Measurements from ENCODE around the gene SMC1B.
"Not testable (repeated sequence)": the region's sequence is repeated elsewhere in the genome, so short reads cannot be mapped to it uniquely, and the experiment has no call there.

Gene SMC1B

GRCh38 chr22:45376703-45377102 lies 36.7 kb downstream of the SMC1B start:
- no peak overlapping the region for H3K4me3 ChIP-seq (ENCODE audit: extremely low read depth, insufficient read depth, low read length, poor library complexity, severe bottlenecking)
- H3K27ac ChIP-seq (ENCODE audit: low read depth, low read length, severe bottlenecking) = no peak overlapping the region
- WGBS, 2 experiments (ENCODE audit: insufficient coverage in 2 of 2) = 83% methylated on average over 1 of the region's 1 CpG; no CpG with 5 or more reads in 1 of the 2 experiments
- no peaks in the 10 kb centered on the region for H3K36me3 ChIP-seq (ENCODE audit: control insufficient read depth, insufficient read depth, low read length)
- H3K4me1 ChIP-seq (ENCODE audit: control insufficient read depth, insufficient read depth, low read length, poor library complexity, severe bottlenecking) = no peaks in the 10 kb centered on the region
- peaks cover 7% of the 10 kb centered on the region for H3K9me3 ChIP-seq (ENCODE audit: control insufficient read depth, low read length)

GRCh38 chr22:45376009-45376408 lies 37.4 kb downstream of the SMC1B start:
- no peak overlapping the region for H3K4me3 ChIP-seq (ENCODE audit: extremely low read depth, insufficient read depth, low read length, poor library complexity, severe bottlenecking)
- H3K4me1 ChIP-seq (ENCODE audit: control insufficient read depth, insufficient read depth, low read length, poor library complexity, severe bottlenecking) = no peaks in the 10 kb centered on the region
- WGBS, 2 experiments (ENCODE audit: insufficient coverage in 2 of 2) = no CpG with 5 or more reads among the region's 3 CpGs
- H3K27ac ChIP-seq (ENCODE audit: low read depth, low read length, severe bottlenecking) = no peak overlapping the region
- peaks cover 7% of the 10 kb centered on the region for H3K9me3 ChIP-seq (ENCODE audit: control insufficient read depth, low read length)
- H3K36me3 ChIP-seq (ENCODE audit: control insufficient read depth, insufficient read depth, low read length) = no peaks in the 10 kb centered on the region

GRCh38 chr22:45373592-45373991 lies 39.8 kb downstream of the SMC1B start:
- H3K9me3 ChIP-seq (ENCODE audit: control insufficient read depth, low read length); H3K4me3 ChIP-seq (ENCODE audit: extremely low read depth, insufficient read depth, low read length, poor library complexity, severe bottlenecking); H3K27ac ChIP-seq (ENCODE audit: low read depth, low read length, severe bottlenecking); H3K4me1 ChIP-seq (ENCODE audit: control insufficient read depth, insufficient read depth, low read length, poor library complexity, severe bottlenecking); H3K36me3 ChIP-seq (ENCODE audit: control insufficient read depth, insufficient read depth, low read length): not testable (repeated sequence)
- 60 to 86% methylated on average over 1 of the region's 3 CpGs for WGBS, 2 experiments (ENCODE audit: insufficient coverage in 2 of 2)

- 65 to 85% methylated on average over 2 of the region's 3 CpGs for WGBS, 2 experiments (ENCODE audit: insufficient coverage in 2 of 2)
- H3K27ac ChIP-seq (ENCODE audit: low read depth, low read length, severe bottlenecking) = no peak overlapping the region
- no peak overlapping the region for H3K4me3 ChIP-seq (ENCODE audit: extremely low read depth, insufficient read depth, low read length, poor library complexity, severe bottlenecking)
- no peaks in the 10 kb centered on the region for H3K36me3 ChIP-seq (ENCODE audit: control insufficient read depth, insufficient read depth, low read length)
- H3K4me1 ChIP-seq (ENCODE audit: control insufficient read depth, insufficient read depth, low read length, poor library complexity, severe bottlenecking) = no peaks in the 10 kb centered on the region
- peaks cover 10% of the 10 kb centered on the region for H3K9me3 ChIP-seq (ENCODE audit: control insufficient read depth, low read length)
Observed at GRCh38 chr22:45366713-45367112, 46.7 kb downstream of the SMC1B start.

GRCh38 chr22:45359627-45360026 lies 53.8 kb downstream of the SMC1B start:
- WGBS, 2 experiments (ENCODE audit: insufficient coverage in 2 of 2) = 80 to 100% methylated on average over 1 to 2 of the region's 4 CpGs
- H3K36me3 ChIP-seq (ENCODE audit: control insufficient read depth, insufficient read depth, low read length) = no peaks in the 10 kb centered on the region
- no peaks in the 10 kb centered on the region for H3K4me1 ChIP-seq (ENCODE audit: control insufficient read depth, insufficient read depth, low read length, poor library complexity, severe bottlenecking)
- no peak overlapping the region for H3K27ac ChIP-seq (ENCODE audit: low read depth, low read length, severe bottlenecking)
- no peaks in the 10 kb centered on the region for H3K9me3 ChIP-seq (ENCODE audit: control insufficient read depth, low read length)
- H3K4me3 ChIP-seq (ENCODE audit: extremely low read depth, insufficient read depth, low read length, poor library complexity, severe bottlenecking) = no peak overlapping the region

GRCh38 chr22:45358127-45358526 lies 55.3 kb downstream of the SMC1B start:
- Histone ChIP-seq H3K36me3 (ENCODE audit: control insufficient read depth, insufficient read depth, low read length) (no peaks in the 10 kb centered on the region), H3K4me1 (ENCODE audit: control insufficient read depth, insufficient read depth, low read length, poor library complexity, severe bottlenecking) (no peaks in the 10 kb centered on the region), H3K27ac (ENCODE audit: low read depth, low read length, severe bottlenecking) (no peak overlapping the region), H3K4me3 (ENCODE audit: extremely low read depth, insufficient read depth, low read length, poor library complexity, severe bottlenecking) (no peak overlapping the region), H3K9me3 (ENCODE audit: control insufficient read depth, low read length) (no peaks in the 10 kb centered on the region)
- WGBS, 2 experiments (ENCODE audit: insufficient coverage in 2 of 2) = 100% methylated on average over 1 of the region's 1 CpG; no CpG with 5 or more reads in 1 of the 2 experiments

GRCh38 chr22:45357490-45357889 lies 55.9 kb downstream of the SMC1B start:
- no peak overlapping the region for H3K4me3 ChIP-seq (ENCODE audit: extremely low read depth, insufficient read depth, low read length, poor library complexity, severe bottlenecking)
- H3K9me3 ChIP-seq (ENCODE audit: control insufficient read depth, low read length) = no peaks in the 10 kb centered on the region
- no peaks in the 10 kb centered on the region for H3K4me1 ChIP-seq (ENCODE audit: control insufficient read depth, insufficient read depth, low read length, poor library complexity, severe bottlenecking)
- 100% methylated on average over 1 of the region's 1 CpG; no CpG with 5 or more reads in 1 of the 2 experiments for WGBS, 2 experiments (ENCODE audit: insufficient coverage in 2 of 2)
- no peak overlapping the region for H3K27ac ChIP-seq (ENCODE audit: low read depth, low read length, severe bottlenecking)
- H3K36me3 ChIP-seq (ENCODE audit: control insufficient read depth, insufficient read depth, low read length) = no peaks in the 10 kb centered on the region

GRCh38 chr22:45353786-45354185 lies 59.6 kb downstream of the SMC1B start:
- Histone ChIP-seq H3K4me3 (ENCODE audit: extremely low read depth, insufficient read depth, low read length, poor library complexity, severe bottlenecking) (no peak overlapping the region), H3K27ac (ENCODE audit: low read depth, low read length, severe bottlenecking) (no peak overlapping the region), H3K4me1 (ENCODE audit: control insufficient read depth, insufficient read depth, low read length, poor library complexity, severe bottlenecking) (no peaks in the 10 kb centered on the region), H3K36me3 (ENCODE audit: control insufficient read depth, insufficient read depth, low read length) (no peaks in the 10 kb centered on the region), H3K9me3 (ENCODE audit: control insufficient read depth, low read length) (no peaks in the 10 kb centered on the region)
- 100% methylated on average over 2 of the region's 5 CpGs; no CpG with 5 or more reads in 1 of the 2 experiments for WGBS, 2 experiments (ENCODE audit: insufficient coverage in 2 of 2)

GRCh38 chr22:45352757-45353156 lies 60.6 kb downstream of the SMC1B start:
- not testable (repeated sequence) for H3K4me3 ChIP-seq (ENCODE audit: extremely low read depth, insufficient read depth, low read length, poor library complexity, severe bottlenecking); H3K9me3 ChIP-seq (ENCODE audit: control insufficient read depth, low read length); H3K27ac ChIP-seq (ENCODE audit: low read depth, low read length, severe bottlenecking); H3K4me1 ChIP-seq (ENCODE audit: control insufficient read depth, insufficient read depth, low read length, poor library complexity, severe bottlenecking); H3K36me3 ChIP-seq (ENCODE audit: control insufficient read depth, insufficient read depth, low read length)
- 88 to 89% methylated on average over 3 of the region's 5 CpGs for WGBS, 2 experiments (ENCODE audit: insufficient coverage in 2 of 2)

- no peaks in the 10 kb centered on the region for H3K36me3 ChIP-seq (ENCODE audit: control insufficient read depth, insufficient read depth, low read length)
- H3K9me3 ChIP-seq (ENCODE audit: control insufficient read depth, low read length) = no peaks in the 10 kb centered on the region
- no peak overlapping the region for H3K27ac ChIP-seq (ENCODE audit: low read depth, low read length, severe bottlenecking)
- H3K4me1 ChIP-seq (ENCODE audit: control insufficient read depth, insufficient read depth, low read length, poor library complexity, severe bottlenecking) = no peaks in the 10 kb centered on the region
- WGBS, 2 experiments (ENCODE audit: insufficient coverage in 2 of 2) = no CpG with 5 or more reads among the region's 1 CpG
- H3K4me3 ChIP-seq (ENCODE audit: extremely low read depth, insufficient read depth, low read length, poor library complexity, severe bottlenecking) = no peak overlapping the region
Observed at GRCh38 chr22:45351956-45352355, 61.4 kb downstream of the SMC1B start.

GRCh38 chr22:45349916-45350315 lies 63.5 kb downstream of the SMC1B start:
- H3K27ac ChIP-seq (ENCODE audit: low read depth, low read length, severe bottlenecking) = no peak overlapping the region
- WGBS, 2 experiments (ENCODE audit: insufficient coverage in 2 of 2) = no CpG with 5 or more reads among the region's 3 CpGs
- H3K4me3 ChIP-seq (ENCODE audit: extremely low read depth, insufficient read depth, low read length, poor library complexity, severe bottlenecking) = no peak overlapping the region
- H3K4me1 ChIP-seq (ENCODE audit: control insufficient read depth, insufficient read depth, low read length, poor library complexity, severe bottlenecking) = no peaks in the 10 kb centered on the region
- peaks cover 8% of the 10 kb centered on the region for H3K36me3 ChIP-seq (ENCODE audit: control insufficient read depth, insufficient read depth, low read length)
- no peaks in the 10 kb centered on the region for H3K9me3 ChIP-seq (ENCODE audit: control insufficient read depth, low read length)
